MM.1S (cell line): ENCODE measurements around the gene ETNK1.

Experiments
- DNase-seq: peaks from one replicate; pipeline ENCODE4 v3.0.0-alpha.2; 2015
- H2AFZ ChIP-seq: fragments of 300-600 bp; sonication (generic); 2 replicates; pipeline ENCODE4 v1.6.0; 2016; ENCODE audit warnings: antibody characterized with exemption, low read length
- H3F3A ChIP-seq: fragments of 300-600 bp; sonication (generic); 2 replicates; pipeline ENCODE4 v1.6.1; 2016; ENCODE audit warnings: mild to moderate bottlenecking, antibody characterized with exemption, low read length, moderate library complexity, mixed read lengths; ENCODE audit not compliant: insufficient read depth
- H3K27ac ChIP-seq: fragments of 300-600 bp; sonication (generic); 2 replicates; pipeline ENCODE4 v1.5.1; 2016; ENCODE audit warnings: mild to moderate bottlenecking, low read length
- H3K27me3 ChIP-seq: fragments of 300-600 bp; sonication (generic); replicated peaks from 2 replicates; pipeline ENCODE4 v1.6.0; 2016; ENCODE audit warnings: low read length; ENCODE audit not compliant: insufficient read depth
- H3K36me3 ChIP-seq: fragments of 300-600 bp; sonication (generic); replicated peaks from 2 replicates; pipeline ENCODE4 v1.6.1; 2016; ENCODE audit warnings: mild to moderate bottlenecking, low read length, mixed read lengths; ENCODE audit not compliant: insufficient read depth
- H3K4me1 ChIP-seq: fragments of 300-600 bp; sonication (generic); 2 replicates; pipeline ENCODE4 v1.6.1; 2016; ENCODE audit warnings: low read length, mixed read lengths
- H3K4me2 ChIP-seq: fragments of 300-600 bp; sonication (generic); 2 replicates; pipeline ENCODE4 v1.6.0; 2016; ENCODE audit warnings: low read depth, low read length
- H3K4me3 ChIP-seq: fragments of 300-600 bp; sonication (generic); 2 replicates; pipeline ENCODE4 v1.5.1; 2016; ENCODE audit warnings: low read length, mixed read lengths
- H3K79me2 ChIP-seq: fragments of 300-600 bp; sonication (generic); 2 replicates; pipeline ENCODE4 v1.6.1; 2016; ENCODE audit warnings: mixed run types, low read length, mixed read lengths
- H3K9ac ChIP-seq: fragments of 300-600 bp; sonication (generic); 2 replicates; pipeline ENCODE4 v1.6.1; 2016; ENCODE audit warnings: low read length, mixed read lengths
- H3K9me2 ChIP-seq: fragments of 300-600 bp; sonication (generic); replicated peaks from 2 replicates; pipeline ENCODE4 v1.6.1; 2016; ENCODE audit warnings: mild to moderate bottlenecking, low read length, mixed read lengths; ENCODE audit not compliant: insufficient read depth
- H3K9me3 ChIP-seq: fragments of 300-600 bp; sonication (generic); replicated peaks from 2 replicates; pipeline ENCODE4 v1.6.1; 2016; ENCODE audit warnings: mild to moderate bottlenecking, low read length, mixed read lengths; ENCODE audit not compliant: insufficient read depth
- H4K20me1 ChIP-seq: fragments of 300-600 bp; sonication (generic); 2 replicates; pipeline ENCODE4 v1.6.1; 2016; ENCODE audit warnings: mild to moderate bottlenecking, low read length, moderate library complexity, mixed read lengths; ENCODE audit not compliant: insufficient read depth
- CTCF ChIP-seq: fragments of 300-600 bp; sonication (generic); IDR thresholded peaks from 2 replicates; pipeline ENCODE4 v1.5.1; 2016; ENCODE audit warnings: antibody characterized with exemption, low read length, mixed read lengths
- EZH2 ChIP-seq: fragments of 300-600 bp; sonication (generic); optimal IDR thresholded peaks from 2 replicates; pipeline ENCODE3; 2017; ENCODE audit warnings: low read depth, mild to moderate bottlenecking, antibody characterized with exemption, low read length, mixed read lengths
- EZH2phosphoT487 ChIP-seq: fragments of 300-600 bp; sonication (generic); IDR thresholded peaks from 2 replicates; pipeline ENCODE4 v1.6.1; 2018; ENCODE audit warnings: antibody characterized with exemption, low read length

The ETNK1 gene

GRCh38 chr12:22670762-22671161, 45.8 kb downstream of the ETNK1 start:
- no peaks in the 10 kb centered on the region for H3K9me3 ChIP-seq
- no peaks in the 10 kb centered on the region for H3F3A ChIP-seq
- H3K4me2 ChIP-seq = no peak overlapping the region
- TF ChIP-seq EZH2phosphoT487 = no peak
- TF ChIP-seq CTCF = peak; percentile 16
- H3K9ac ChIP-seq = no peak overlapping the region
- peaks cover 7% of the 10 kb centered on the region; the same call in 1 of the 2 replicates for H3K36me3 ChIP-seq
- H3K79me2 ChIP-seq = no peaks in the 10 kb centered on the region
- H3K4me3 ChIP-seq = no peak overlapping the region
- H3K27ac ChIP-seq = no peak overlapping the region
- no peaks in the 10 kb centered on the region for H3K9me2 ChIP-seq
- peaks cover 3% of the 10 kb centered on the region; the same call in 1 of the 2 replicates for H3K4me1 ChIP-seq
- H3K27me3 ChIP-seq = no peaks in the 10 kb centered on the region
- H2AFZ ChIP-seq = no peak overlapping the region
- H4K20me1 ChIP-seq = no peaks in the 10 kb centered on the region
- no peak for DNase-seq

- H3K4me3 ChIP-seq = no peak overlapping the region
- H2AFZ ChIP-seq = no peak overlapping the region
- no peak for DNase-seq
- no peak overlapping the region for H3K27ac ChIP-seq
- peaks cover 6% of the 10 kb centered on the region for H3K4me1 ChIP-seq
- H3K9me3 ChIP-seq = no peaks in the 10 kb centered on the region
- H4K20me1 ChIP-seq = no peaks in the 10 kb centered on the region
- H3K9me2 ChIP-seq = no peaks in the 10 kb centered on the region
- 0 out of 2 replicates have a peak, but pooled peaks cover 4% of the 10 kb centered on the region for H3K79me2 ChIP-seq
- no peak overlapping the region for H3K9ac ChIP-seq
- H3F3A ChIP-seq = no peaks in the 10 kb centered on the region
- no peak for TF ChIP-seq EZH2phosphoT487
- no peak for TF ChIP-seq EZH2
- peaks cover 7% of the 10 kb centered on the region; the same call in 1 of the 2 replicates for H3K36me3 ChIP-seq
- H3K4me2 ChIP-seq = no peak overlapping the region
- H3K27me3 ChIP-seq = no peaks in the 10 kb centered on the region
These were observed 48.0 kb downstream of the ETNK1 start for GRCh38 chr12:22672951-22673350.

- H3K36me3 ChIP-seq = peaks cover 3% of the 10 kb centered on the region; the same call in 1 of the 2 replicates
- H3F3A ChIP-seq = no peaks in the 10 kb centered on the region
- H3K27me3 ChIP-seq = no peaks in the 10 kb centered on the region
- peak overlapping the region; percentile 27; the same call in 1 of the 2 replicates for H3K27ac ChIP-seq
- no peak overlapping the region for H3K9ac ChIP-seq
- peaks cover 10% of the 10 kb centered on the region for H3K4me1 ChIP-seq
- no peaks in the 10 kb centered on the region for H4K20me1 ChIP-seq
- TF ChIP-seq EZH2 (no peak), EZH2phosphoT487 (no peak), CTCF (no peak)
- peak; percentile 26 for DNase-seq
- H2AFZ ChIP-seq = no peak overlapping the region
- no peaks in the 10 kb centered on the region for H3K9me3 ChIP-seq
- peak overlapping the region; percentile 23; the same call in 1 of the 2 replicates for H3K4me2 ChIP-seq
- no peaks in the 10 kb centered on the region for H3K9me2 ChIP-seq
- no peak overlapping the region for H3K4me3 ChIP-seq
- peaks cover 11% of the 10 kb centered on the region; the same call in 1 of the 2 replicates for H3K79me2 ChIP-seq
These were observed 53.0 kb downstream of the ETNK1 start for GRCh38 chr12:22677781-22678574.

GRCh38 chr12:22682663-22683062, 57.7 kb downstream of the ETNK1 start:
- no peak overlapping the region for H3K9ac ChIP-seq
- H3K27me3 ChIP-seq = no peaks in the 10 kb centered on the region
- no peak overlapping the region for H2AFZ ChIP-seq
- no peak overlapping the region for H3K27ac ChIP-seq
- no peaks in the 10 kb centered on the region for H3K9me3 ChIP-seq
- H3K9me2 ChIP-seq = no peaks in the 10 kb centered on the region
- H3F3A ChIP-seq = peaks cover 23% of the 10 kb centered on the region
- H4K20me1 ChIP-seq = no peaks in the 10 kb centered on the region
- H3K4me3 ChIP-seq = no peak overlapping the region
- TF ChIP-seq EZH2 = no peak
- H3K4me1 ChIP-seq = peaks cover 35% of the 10 kb centered on the region
- H3K4me2 ChIP-seq = no peak overlapping the region
- H3K36me3 ChIP-seq = no peaks in the 10 kb centered on the region
- no peak for DNase-seq
- H3K79me2 ChIP-seq = peaks cover 16% of the 10 kb centered on the region; the same call in 1 of the 2 replicates
